GM18498 (cell line): ENCODE data around the gene DYRK1A.
"Not testable (repeated sequence)": the region's sequence is repeated elsewhere in the genome, so short reads cannot be mapped to it uniquely, and the experiment has no call there.

Source experiments
- ATAC-seq: cut with Tn5 transposase; IDR thresholded peaks from one replicate; pipeline ENCODE4 v1.9.1; 2021; ENCODE audit warnings: mild to moderate bottlenecking, moderate library complexity; ENCODE audit not compliant: unreplicated experiment

The DYRK1A gene

GRCh38 chr21:37522641-37523295 is 156.2 kb downstream of the DYRK1A start:
- ATAC-seq, result no peak

- not testable (repeated sequence) for ATAC-seq
Observed at GRCh38 chr21:37524944-37525343, 158.4 kb downstream of the DYRK1A start.

- ATAC-seq, result no peak
Observed at GRCh38 chr21:37525810-37526209, 159.2 kb downstream of the DYRK1A start.

DNA sequence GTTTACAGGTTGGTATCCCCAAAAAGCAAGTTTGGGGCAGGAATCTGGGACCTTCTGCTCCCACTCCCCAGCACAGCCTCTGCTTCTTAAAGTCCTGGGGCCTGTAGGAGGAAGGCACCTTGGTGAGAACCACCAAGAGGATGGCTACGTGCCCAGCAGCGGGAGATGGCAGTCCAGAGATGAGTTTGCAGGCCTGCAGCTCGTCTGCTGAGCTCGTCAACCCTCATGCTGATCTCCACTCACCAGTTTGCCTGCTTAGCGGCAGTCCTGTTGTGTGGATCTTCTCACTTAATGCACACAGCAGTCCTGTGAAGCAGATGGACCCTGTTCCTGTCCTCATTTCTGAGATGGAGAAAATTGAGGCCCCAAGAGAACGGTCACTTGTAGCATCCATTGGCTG is 160.5 kb downstream of the DYRK1A start:
- no peak for ATAC-seq

- no peak for ATAC-seq
Observed at GRCh38 chr21:37527716-37528115, 161.1 kb downstream of the DYRK1A start.

GRCh38 chr21:37528150-37528937 is 161.8 kb downstream of the DYRK1A start:
- no peak for ATAC-seq

- no peak for ATAC-seq
Observed at GRCh38 chr21:37529649-37530048, 163.1 kb downstream of the DYRK1A start.

- no peak for ATAC-seq
Observed at GRCh38 chr21:37530901-37531351, 164.4 kb downstream of the DYRK1A start.

GRCh38 chr21:37531431-37531932 is 164.9 kb downstream of the DYRK1A start:
- ATAC-seq, result no peak

DNA sequence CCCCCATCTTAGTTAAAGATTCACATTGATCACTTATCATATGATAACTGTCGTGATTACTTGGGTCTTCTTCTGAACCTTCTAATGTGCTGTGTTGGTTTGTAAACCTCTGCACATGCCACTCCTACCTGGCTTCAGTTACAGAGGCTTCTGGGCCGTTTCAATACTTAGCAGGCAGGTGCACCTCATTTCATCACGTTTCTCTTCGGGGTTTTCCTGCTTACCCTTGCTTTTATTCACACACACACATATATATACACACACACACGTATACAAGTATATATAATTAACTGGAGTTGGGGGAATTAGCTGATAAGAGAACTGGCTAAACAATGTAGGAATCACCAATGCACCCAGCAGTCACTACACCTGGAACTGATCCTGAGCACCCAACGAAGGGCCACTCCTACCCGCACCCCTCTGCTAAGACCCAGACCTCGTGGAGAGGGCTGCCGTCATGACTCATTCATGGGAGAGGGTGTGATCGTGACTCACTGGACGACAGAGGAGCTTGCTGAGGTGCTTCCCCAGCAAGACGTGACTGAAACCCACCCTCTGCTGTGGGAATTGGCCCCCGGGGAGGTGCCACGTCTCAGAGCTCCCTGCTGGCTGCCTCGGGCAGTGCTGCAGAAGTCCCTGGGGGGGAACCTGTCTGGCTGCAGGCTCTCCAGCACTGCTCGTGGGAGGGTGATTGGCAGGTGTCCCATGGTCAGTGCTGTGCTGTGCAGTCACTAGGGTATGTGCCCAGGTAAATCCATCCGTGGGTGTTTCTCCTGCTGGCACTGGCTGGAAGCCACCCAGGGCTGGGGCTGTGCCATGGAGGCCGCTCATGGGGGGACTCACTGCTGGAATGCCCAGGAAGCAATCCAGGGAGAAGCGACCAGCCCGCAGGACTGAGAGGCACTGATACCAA is 166.6 kb downstream of the DYRK1A start:
- no peak for ATAC-seq

- ATAC-seq, result no peak
Observed at GRCh38 chr21:37534431-37534830, 167.9 kb downstream of the DYRK1A start.

DNA sequence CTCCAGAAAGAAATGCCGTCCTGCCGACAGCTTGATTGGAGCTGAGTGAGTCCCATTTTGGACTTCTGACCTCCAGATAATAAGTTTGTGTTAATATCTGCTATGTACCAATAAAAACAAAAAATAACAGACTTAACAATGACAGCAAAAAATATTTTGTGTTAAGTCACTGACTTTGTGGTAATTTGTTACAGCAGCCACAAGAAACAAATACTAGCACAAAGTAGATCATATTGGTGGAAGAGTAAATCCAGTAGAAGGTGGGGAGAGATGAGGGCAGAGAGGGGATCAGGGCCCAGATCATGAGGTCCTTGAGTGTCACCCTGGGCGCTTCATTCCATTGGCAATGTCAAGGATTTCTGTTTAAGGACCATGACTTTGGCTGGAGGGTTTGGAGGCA is 168.6 kb downstream of the DYRK1A start:
- no peak for ATAC-seq

DNA sequence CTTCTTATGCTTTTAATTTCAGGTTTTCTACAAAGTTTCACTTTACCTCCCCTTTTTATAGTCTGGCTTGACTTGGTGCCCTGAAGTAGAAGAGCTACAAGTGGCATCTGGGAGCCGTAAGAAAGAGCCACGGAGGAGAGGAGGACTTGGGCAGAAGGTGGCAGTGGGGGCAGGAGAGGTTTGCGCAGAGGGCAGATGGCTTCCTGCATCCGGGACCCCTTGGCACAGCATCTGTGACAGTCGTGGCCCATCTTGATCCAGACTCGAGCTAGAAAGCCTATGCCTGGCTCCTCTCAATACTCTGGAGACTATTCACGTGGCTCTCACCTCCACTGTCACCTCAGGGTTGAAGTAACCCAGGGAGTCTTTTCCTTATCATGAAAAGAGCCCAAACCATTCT is 169.1 kb downstream of the DYRK1A start:
- ATAC-seq, result no peak

- no peak for ATAC-seq
Observed at GRCh38 chr21:37536616-37537278, 170.2 kb downstream of the DYRK1A start.

DNA sequence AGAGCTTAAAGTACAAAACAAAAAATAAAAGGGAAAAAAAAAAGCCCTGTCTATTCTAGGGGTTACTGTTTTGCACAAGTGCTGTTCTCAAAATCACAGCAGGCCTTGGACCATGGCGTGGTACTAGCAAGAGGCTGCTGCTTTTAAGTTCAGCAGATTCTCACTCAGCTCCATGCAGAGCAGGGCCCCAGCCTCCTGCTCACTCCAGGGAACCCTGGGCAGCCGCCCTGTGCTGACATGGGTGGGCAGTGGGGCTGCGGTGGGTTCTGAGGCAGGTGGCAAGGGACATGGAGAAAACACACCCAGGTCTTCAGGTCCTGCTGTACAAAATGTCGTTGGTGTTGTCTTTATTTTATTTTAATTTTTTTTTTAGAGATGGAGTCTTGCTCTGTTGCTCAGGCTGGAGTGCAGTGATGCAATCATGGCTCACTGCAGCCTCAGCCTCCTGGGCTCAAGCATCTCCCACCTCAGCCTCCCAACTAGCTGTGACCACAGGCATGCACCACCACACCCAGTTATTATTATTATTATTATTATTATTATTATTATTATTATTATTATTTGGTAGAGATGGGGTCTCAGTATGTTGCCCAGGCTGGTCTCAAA is 170.9 kb downstream of the DYRK1A start:
- no peak for ATAC-seq

- no peak for ATAC-seq
Observed at GRCh38 chr21:37538971-37539590, 172.5 kb downstream of the DYRK1A start.

- not testable (repeated sequence) for ATAC-seq
Observed at GRCh38 chr21:37541128-37541527, 174.6 kb downstream of the DYRK1A start.

DNA sequence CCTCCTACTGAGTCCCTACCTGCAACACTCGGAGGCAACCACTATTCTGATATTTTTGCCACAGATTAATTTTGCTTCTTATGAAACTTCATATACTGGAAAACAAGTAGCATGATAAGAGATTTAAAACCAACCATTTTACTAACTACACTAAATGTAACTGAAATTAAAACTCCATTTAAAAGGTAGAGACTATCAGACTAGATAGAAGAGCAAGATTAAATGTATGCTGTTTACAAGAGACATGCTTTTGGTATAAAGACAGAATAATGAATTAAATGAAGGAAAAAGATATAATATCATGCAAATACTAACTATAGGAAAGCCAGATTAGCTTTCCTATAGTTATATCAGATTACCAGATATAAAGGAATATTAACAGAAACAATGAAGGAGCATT is 175.9 kb downstream of the DYRK1A start:
- no peak for ATAC-seq

- no peak for ATAC-seq
Observed at GRCh38 chr21:37546299-37546908, 179.8 kb downstream of the DYRK1A start.
